ENCODE measurements around the gene NR1H2. TPM values are rescaled to one million over a fixed set of nuclear protein-coding genes. Genes with fewer than 3 reads are reported as not detected.

The NR1H2 gene
- polyA plus RNA-seq, 1 experiment: 23.7 TPM

DNA sequence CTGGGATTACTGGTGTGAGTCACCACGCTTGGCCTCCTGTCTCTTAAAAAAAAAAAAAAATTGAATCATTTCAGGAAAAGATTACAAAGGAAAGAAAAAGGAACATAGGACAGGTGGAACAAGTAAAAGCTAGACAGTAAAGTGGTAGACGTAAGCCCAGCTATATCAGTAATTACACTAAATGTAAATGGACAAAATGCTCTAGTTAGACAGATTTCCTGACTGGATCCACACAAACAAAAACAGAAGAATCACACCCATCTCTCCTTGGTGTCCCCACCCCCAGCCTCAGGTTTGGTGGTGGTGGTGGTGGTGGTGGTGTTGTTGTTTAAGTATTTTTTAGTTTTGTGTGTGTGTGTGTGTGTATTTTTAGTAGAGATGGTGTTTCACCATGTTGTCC is 36.2 kb downstream of the NR1H2 start:
- peaks cover 5% of the 10 kb centered on the region for H3K9me3 ChIP-seq (ENCODE audit: control insufficient read depth, insufficient read depth, low read length)
- no peak for DNase-seq (ENCODE audit: low read depth, low spot score)
- ChIA-PET POLR2A (no interaction called here), CTCF (no interaction called here)
- TF ChIP-seq CTCF (IDR thresholded peaks at IDR 0.05; ENCODE audit: low read depth, low read length): no peak
- no peak overlapping the region for H3K27ac ChIP-seq (ENCODE audit: low read depth, low read length)
- H3K4me3 ChIP-seq (ENCODE audit: low read depth, low read length): no peak overlapping the region
- H3K27me3 ChIP-seq (ENCODE audit: control insufficient read depth, insufficient read depth, low read length): no peaks in the 10 kb centered on the region

GRCh38 chr19:50413096-50413495 is 36.8 kb downstream of the NR1H2 start:
- peaks cover 5% of the 10 kb centered on the region for H3K9me3 ChIP-seq (ENCODE audit: control insufficient read depth, insufficient read depth, low read length)
- no peak for TF ChIP-seq CTCF (IDR thresholded peaks at IDR 0.05; ENCODE audit: low read depth, low read length)
- POLR2A ChIA-PET: no interaction called here
- no peak overlapping the region for H3K27ac ChIP-seq (ENCODE audit: low read depth, low read length)
- DNase-seq (ENCODE audit: low read depth, low spot score): no peak
- CTCF ChIA-PET: no interaction called here
- H3K4me3 ChIP-seq (ENCODE audit: low read depth, low read length): no peak overlapping the region
- H3K27me3 ChIP-seq (ENCODE audit: control insufficient read depth, insufficient read depth, low read length): no peaks in the 10 kb centered on the region

DNA sequence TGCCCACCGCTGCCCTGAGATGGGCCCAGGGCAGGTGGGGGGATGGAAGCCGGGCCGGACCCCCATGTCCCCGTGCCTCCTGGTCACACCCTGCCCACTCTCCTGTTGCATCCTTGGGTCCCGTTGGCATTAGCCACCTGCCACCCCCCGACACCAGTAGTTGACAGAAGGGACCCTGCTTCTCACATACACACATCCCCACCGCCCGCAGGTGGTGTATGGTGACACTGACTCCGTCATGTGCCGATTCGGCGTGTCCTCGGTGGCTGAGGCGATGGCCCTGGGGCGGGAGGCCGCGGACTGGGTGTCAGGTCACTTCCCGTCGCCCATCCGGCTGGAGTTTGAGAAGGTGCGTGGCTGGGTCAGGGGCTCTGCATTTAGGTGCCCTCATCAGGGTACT is 37.3 kb downstream of the NR1H2 start:
- DNase-seq (ENCODE audit: low read depth, low spot score): no peak
- Histone ChIP-seq H3K27ac (ENCODE audit: low read depth, low read length) (no peak overlapping the region), H3K27me3 (ENCODE audit: control insufficient read depth, insufficient read depth, low read length) (peaks cover under 1% of the 10 kb centered on the region), H3K4me3 (ENCODE audit: low read depth, low read length) (no peak overlapping the region), H3K9me3 (ENCODE audit: control insufficient read depth, insufficient read depth, low read length) (peaks cover 5% of the 10 kb centered on the region)
- TF ChIP-seq CTCF (IDR thresholded peaks at IDR 0.05; ENCODE audit: low read depth, low read length): no peak
- ChIA-PET POLR2A (no interaction called here), CTCF (no interaction called here)

DNA sequence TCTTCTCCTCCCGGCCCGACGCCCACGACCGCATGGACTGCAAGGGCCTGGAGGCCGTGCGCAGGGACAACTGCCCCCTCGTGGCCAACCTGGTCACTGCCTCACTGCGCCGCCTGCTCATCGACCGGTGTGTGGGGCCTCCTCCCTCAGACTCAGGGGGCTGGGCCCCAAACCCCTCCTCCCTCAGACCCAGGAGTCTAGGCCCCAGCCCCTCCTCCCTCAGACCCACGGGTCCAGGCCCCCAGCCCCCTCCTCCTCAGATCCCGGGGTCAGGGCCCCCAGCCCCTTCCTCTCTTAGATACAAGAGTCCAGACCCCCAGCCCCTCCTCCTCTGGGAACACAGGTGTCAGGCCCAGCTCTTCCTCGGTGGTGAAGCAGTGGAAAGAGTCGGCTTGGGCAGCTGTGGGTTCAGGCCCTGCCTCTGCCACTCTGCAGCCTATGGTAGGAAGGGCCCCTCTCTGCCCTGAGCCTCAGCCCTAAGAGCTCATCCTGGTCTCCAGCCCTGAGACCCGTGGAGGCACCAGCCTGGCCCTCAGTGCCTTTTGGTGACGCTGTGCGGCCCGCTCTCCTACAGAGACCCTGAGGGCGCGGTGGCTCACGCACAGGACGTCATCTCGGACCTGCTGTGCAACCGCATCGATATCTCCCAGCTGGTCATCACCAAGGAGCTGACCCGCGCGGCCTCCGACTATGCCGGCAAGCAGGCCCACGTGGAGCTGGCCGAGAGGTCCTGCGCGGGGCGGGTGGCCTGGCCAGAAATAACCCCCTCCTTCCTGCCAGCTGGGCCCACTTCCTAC is 38.8 kb downstream of the NR1H2 start:
- Histone ChIP-seq H3K27ac (ENCODE audit: low read depth, low read length) (no peak overlapping the region), H3K4me3 (ENCODE audit: low read depth, low read length) (no peak overlapping the region), H3K9me3 (ENCODE audit: control insufficient read depth, insufficient read depth, low read length) (peaks cover 5% of the 10 kb centered on the region), H3K27me3 (ENCODE audit: control insufficient read depth, insufficient read depth, low read length) (peaks cover 13% of the 10 kb centered on the region)
- POLR2A ChIA-PET: no interaction called here
- DNase-seq (ENCODE audit: low read depth, low spot score): peak; percentile 7
- CTCF ChIA-PET: interaction anchor here (0.6 to 1.7 kb wide), 7 partner anchors 20 to 68 kb away, joined by 3 to 10 read pairs (median 4); no protein-coding TSS in a partner anchor
- peak; percentile 80 for TF ChIP-seq CTCF (IDR thresholded peaks at IDR 0.05; ENCODE audit: low read depth, low read length)

DNA sequence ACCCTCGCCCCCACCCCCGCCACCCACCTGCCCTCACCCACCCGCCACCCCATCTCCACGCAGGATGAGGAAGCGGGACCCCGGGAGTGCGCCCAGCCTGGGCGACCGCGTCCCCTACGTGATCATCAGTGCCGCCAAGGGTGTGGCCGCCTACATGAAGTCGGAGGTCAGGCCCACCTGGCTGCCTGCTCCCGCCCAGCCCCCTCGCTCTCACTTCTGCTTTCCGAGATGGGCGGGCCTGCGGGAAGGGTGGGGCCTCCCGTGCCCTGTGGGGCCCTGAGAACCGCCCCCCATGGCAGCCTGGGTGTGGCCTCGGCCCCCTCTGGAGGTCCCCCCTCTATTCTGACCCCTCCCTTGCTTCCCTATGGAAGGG is 39.4 kb downstream of the NR1H2 start:
- CTCF ChIA-PET: interaction anchor here (0.6 to 1.7 kb wide), 7 partner anchors 21 to 69 kb away, joined by 3 to 10 read pairs (median 4); no protein-coding TSS in a partner anchor
- no peak for TF ChIP-seq CTCF (IDR thresholded peaks at IDR 0.05; ENCODE audit: low read depth, low read length)
- peaks cover 13% of the 10 kb centered on the region for H3K27me3 ChIP-seq (ENCODE audit: control insufficient read depth, insufficient read depth, low read length)
- H3K27ac ChIP-seq (ENCODE audit: low read depth, low read length): no peak overlapping the region
- H3K4me3 ChIP-seq (ENCODE audit: low read depth, low read length): no peak overlapping the region
- DNase-seq (ENCODE audit: low read depth, low spot score): no peak
- peaks cover 5% of the 10 kb centered on the region for H3K9me3 ChIP-seq (ENCODE audit: control insufficient read depth, insufficient read depth, low read length)
- POLR2A ChIA-PET: no interaction called here
